GM12874 (cell line): ENCODE results near the gene RBM7.
A peak's percentile ranks its signal among the peaks of the same experiment; 100 is the strongest.

Experiments
- CTCF ChIP-seq: IDR thresholded peaks from 2 replicates; pipeline ENCODE4 v1.5.1; 2011; ENCODE audit warnings: low read depth, mild to moderate bottlenecking, control low read depth, low read length, moderate library complexity; ENCODE audit not compliant: insufficient read depth

Gene RBM7

GRCh38 chr11:114416441-114416961 lies 16.0 kb downstream of the RBM7 start:
- TF ChIP-seq CTCF, result no peak

GRCh38 chr11:114426280-114426679 lies 25.8 kb downstream of the RBM7 start:
- TF ChIP-seq CTCF, result no peak

- no peak for TF ChIP-seq CTCF
These were observed 29.8 kb downstream of the RBM7 start for GRCh38 chr11:114430290-114430689.

- no peak for TF ChIP-seq CTCF
These were observed 32.4 kb downstream of the RBM7 start for GRCh38 chr11:114432893-114433292.

GRCh38 chr11:114433376-114433775 lies 32.9 kb downstream of the RBM7 start:
- TF ChIP-seq CTCF, result no peak

- no peak for TF ChIP-seq CTCF
These were observed 37.8 kb downstream of the RBM7 start for GRCh38 chr11:114438303-114438702.

- TF ChIP-seq CTCF, result peak; percentile 18; the same call in 1 of the 2 replicates
These were observed 39.0 kb downstream of the RBM7 start, which contains the start of gene REXO2 for GRCh38 chr11:114439229-114440120. Gene REXO2, plus strand, starts transcription at chr11:114439467. Its CDS starts 62 bp downstream, at chr11:114439529.
